Tibial nerve (tissue), 4 donors: Measurements from ENCODE around the gene FAM13B.
"Not testable (repeated sequence)": the region's sequence is repeated elsewhere in the genome, so short reads cannot be mapped to it uniquely, and the experiment has no call there.

Source experiments
- EP300 ChIP-seq, 2 donors: sonication (generic); formaldehyde crosslinking; IDR thresholded peaks; one replicate each; pipeline ENCODE4 v1.6.1; 2017; ENCODE audit warnings: antibody characterized with exemption in 2 of 2, mild to moderate bottlenecking in 1 of 2
- POLR2A ChIP-seq, 2 donors: fragments of 450-650 bp; IDR thresholded peaks; one replicate each; pipeline ENCODE4 v1.6.1; 2017; ENCODE audit warnings: antibody characterized with exemption in 2 of 2, mild to moderate bottlenecking in 2 of 2, moderate library complexity in 2 of 2
- TF ChIP-seq, protein P1 (sequence below), 5 experiments: fragments of 200-600 bp in 3 of 5; fragments of 450-650 bp in 2 of 5; sonication (generic) in 3 of 5; IDR thresholded peaks; one replicate each; pipeline ENCODE4 v1.5.1; 2016 to 2019; ENCODE audit warnings: antibody characterized with exemption in 5 of 5, mild to moderate bottlenecking in 3 of 5, moderate library complexity in 2 of 5

- TF ChIP-seq, protein P1, sequence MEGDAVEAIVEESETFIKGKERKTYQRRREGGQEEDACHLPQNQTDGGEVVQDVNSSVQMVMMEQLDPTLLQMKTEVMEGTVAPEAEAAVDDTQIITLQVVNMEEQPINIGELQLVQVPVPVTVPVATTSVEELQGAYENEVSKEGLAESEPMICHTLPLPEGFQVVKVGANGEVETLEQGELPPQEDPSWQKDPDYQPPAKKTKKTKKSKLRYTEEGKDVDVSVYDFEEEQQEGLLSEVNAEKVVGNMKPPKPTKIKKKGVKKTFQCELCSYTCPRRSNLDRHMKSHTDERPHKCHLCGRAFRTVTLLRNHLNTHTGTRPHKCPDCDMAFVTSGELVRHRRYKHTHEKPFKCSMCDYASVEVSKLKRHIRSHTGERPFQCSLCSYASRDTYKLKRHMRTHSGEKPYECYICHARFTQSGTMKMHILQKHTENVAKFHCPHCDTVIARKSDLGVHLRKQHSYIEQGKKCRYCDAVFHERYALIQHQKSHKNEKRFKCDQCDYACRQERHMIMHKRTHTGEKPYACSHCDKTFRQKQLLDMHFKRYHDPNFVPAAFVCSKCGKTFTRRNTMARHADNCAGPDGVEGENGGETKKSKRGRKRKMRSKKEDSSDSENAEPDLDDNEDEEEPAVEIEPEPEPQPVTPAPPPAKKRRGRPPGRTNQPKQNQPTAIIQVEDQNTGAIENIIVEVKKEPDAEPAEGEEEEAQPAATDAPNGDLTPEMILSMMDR (IDR thresholded peaks at IDR 0.05): not testable (repeated sequence)
- not testable (repeated sequence) for TF ChIP-seq EP300, POLR2A (IDR thresholded peaks at IDR 0.05)
Measured at GRCh38 chr5:138026793-138027192, 6.1 kb downstream of the FAM13B start.
